ENCODE measurements around the gene TESK2. TPM values are rescaled to one million over a fixed set of nuclear protein-coding genes. Genes with fewer than 3 reads are reported as not detected.

Gene TESK2
- total RNA-seq, 4 donors from 2014 or later, result 16.5 to 30.5 (median 23.2) TPM

GRCh38 chr1:45337630-45338325 lies 153.2 kb downstream of the TESK2 start:
- Histone ChIP-seq H3K9me3 (no peaks in the 10 kb centered on the region), H3K27me3 (no peaks in the 10 kb centered on the region), H3K27ac (no peak overlapping the region), H3K4me3 (no peak overlapping the region), H3K4me1 (peaks cover 5 to 52% (median 10%) of the 10 kb centered on the region in 4 donors), H3K36me3 (peaks cover 0 to 22% (median 0%) of the 10 kb centered on the region in 3 donors)
- TF ChIP-seq POLR2A (IDR thresholded peaks at IDR 0.05) (no peak), CTCF (IDR thresholded peaks at IDR 0.05) (no peak)
- no peak for DNase-seq

GRCh38 chr1:45335855-45336324 lies 155.1 kb downstream of the TESK2 start:
- peaks cover 0 to 28% (median 0%) of the 10 kb centered on the region in 3 donors for H3K36me3 ChIP-seq
- H3K27ac ChIP-seq, result peak overlapping the region in 3 of 4 donors; percentile 2 to 76 (median 49)
- no peak overlapping the region for H3K4me3 ChIP-seq
- peaks cover 1 to 37% (median 5%) of the 10 kb centered on the region in 4 donors for H3K4me1 ChIP-seq
- DNase-seq, result no peak
- no peaks in the 10 kb centered on the region for H3K9me3 ChIP-seq
- no peaks in the 10 kb centered on the region for H3K27me3 ChIP-seq
- TF ChIP-seq POLR2A (IDR thresholded peaks at IDR 0.05), result no peak
- TF ChIP-seq CTCF (IDR thresholded peaks at IDR 0.05), result no peak

- H3K36me3 ChIP-seq, result peaks cover 0 to 42% (median 0%) of the 10 kb centered on the region in 3 donors
- H3K9me3 ChIP-seq, result no peaks in the 10 kb centered on the region
- H3K27ac ChIP-seq, result peak overlapping the region in 1 of 4 donors; percentile 76
- no peak for TF ChIP-seq CTCF (IDR thresholded peaks at IDR 0.05)
- no peak for TF ChIP-seq POLR2A (IDR thresholded peaks at IDR 0.05)
- no peak overlapping the region for H3K4me3 ChIP-seq
- DNase-seq, result peak in 1 of 3 donors; percentile 61
- peaks cover 0 to 33% (median 2%) of the 10 kb centered on the region in 4 donors for H3K4me1 ChIP-seq
- no peaks in the 10 kb centered on the region for H3K27me3 ChIP-seq
Measured at GRCh38 chr1:45334308-45335245, 156.4 kb downstream of the TESK2 start.

- Histone ChIP-seq H3K4me1 (peaks cover 0 to 32% (median 5%) of the 10 kb centered on the region in 4 donors), H3K27ac (no peak overlapping the region), H3K27me3 (no peaks in the 10 kb centered on the region), H3K9me3 (no peaks in the 10 kb centered on the region), H3K36me3 (peaks cover 0 to 44% (median 0%) of the 10 kb centered on the region in 3 donors), H3K4me3 (no peak overlapping the region)
- DNase-seq, result no peak
- TF ChIP-seq POLR2A (IDR thresholded peaks at IDR 0.05) (no peak), CTCF (IDR thresholded peaks at IDR 0.05) (no peak)
Measured at GRCh38 chr1:45332346-45332720, 158.6 kb downstream of the TESK2 start.

GRCh38 chr1:45331436-45332345 lies 159.3 kb downstream of the TESK2 start:
- Histone ChIP-seq H3K4me3 (no peak overlapping the region), H3K36me3 (peaks cover 0 to 44% (median 0%) of the 10 kb centered on the region in 3 donors), H3K9me3 (no peaks in the 10 kb centered on the region), H3K4me1 (peaks cover 0 to 32% (median 7%) of the 10 kb centered on the region in 4 donors), H3K27ac (no peak overlapping the region), H3K27me3 (no peaks in the 10 kb centered on the region)
- TF ChIP-seq POLR2A (IDR thresholded peaks at IDR 0.05) (no peak), CTCF (IDR thresholded peaks at IDR 0.05) (no peak)
- DNase-seq, result no peak

Data from Peyer's patch (tissue), 4 donors.